AG09309 (cell line): ENCODE results near the gene IFIT1B.
A peak's percentile ranks its signal among the peaks of the same experiment; 100 is the strongest.
"Not testable (repeated sequence)": the region's sequence is repeated elsewhere in the genome, so short reads cannot be mapped to it uniquely, and the experiment has no call there.

Experiments used
- DNase-seq: peaks from one replicate; pipeline ENCODE4 v3.0.0-alpha.2; 2010; ENCODE audit warnings: low read depth
- H3K4me3 ChIP-seq: 2 replicates; pipeline ENCODE4 v1.5.1; 2011; ENCODE audit warnings: mild to moderate bottlenecking, low read depth, low read length, moderate library complexity; ENCODE audit not compliant: control insufficient read depth
- CTCF ChIP-seq: IDR thresholded peaks from 2 replicates; pipeline ENCODE4 v1.5.1; 2011; ENCODE audit warnings: mild to moderate bottlenecking, low read depth, low read length, inconsistent platforms; ENCODE audit not compliant: insufficient read depth, control insufficient read depth; ENCODE audit errors: missing control alignments

IFIT1B gene

GRCh38 chr10:89348975-89349374, 28.9 kb upstream of the IFIT1B start:
- no peak overlapping the region for H3K4me3 ChIP-seq
- no peak for DNase-seq
- no peak for TF ChIP-seq CTCF

- not testable (repeated sequence) for H3K4me3 ChIP-seq, DNase-seq
These were observed 27.1 kb upstream of the IFIT1B start for GRCh38 chr10:89350631-89351315.

- no peak overlapping the region for H3K4me3 ChIP-seq
These were observed 26.5 kb upstream of the IFIT1B start for GRCh38 chr10:89351412-89351779.

GRCh38 chr10:89351780-89352597, 25.9 kb upstream of the IFIT1B start:
- TF ChIP-seq CTCF: no peak
- DNase-seq: peak; percentile 94
- no peak overlapping the region for H3K4me3 ChIP-seq

More at GRCh38 chr10:89351412-89351779, 26.5 kb upstream of the IFIT1B start:
- TF ChIP-seq CTCF: no peak
- no peak for DNase-seq

GRCh38 chr10:89352802-89353201, 25.1 kb upstream of the IFIT1B start:
- no peak for DNase-seq
- TF ChIP-seq CTCF: no peak
- no peak overlapping the region for H3K4me3 ChIP-seq

GRCh38 chr10:89355394-89355931, 22.4 kb upstream of the IFIT1B start:
- no peak overlapping the region for H3K4me3 ChIP-seq
- DNase-seq: no peak
- TF ChIP-seq CTCF: no peak

GRCh38 chr10:89357096-89357495, 20.8 kb upstream of the IFIT1B start:
- DNase-seq: no peak
- no peak overlapping the region for H3K4me3 ChIP-seq
- no peak for TF ChIP-seq CTCF
